Loucy (cell line): Measurements from ENCODE around the gene AGBL4.

Experiments used
- H2AFZ ChIP-seq: fragments of 200-600 bp; sonication (generic); 2 replicates; pipeline ENCODE4 v1.6.0; 2016; ENCODE audit warnings: antibody characterized with exemption, mild to moderate bottlenecking, low read length, moderate library complexity
- H3F3A ChIP-seq: fragments of 200-600 bp; 2 replicates; pipeline ENCODE4 v1.6.0; 2016; ENCODE audit warnings: antibody characterized with exemption, low read depth, mild to moderate bottlenecking
- H3K27me3 ChIP-seq: fragments of 200-600 bp; sonication (generic); 2 replicates; pipeline ENCODE4 v1.6.1; 2014; ENCODE audit warnings: low read length, mild to moderate bottlenecking; ENCODE audit not compliant: insufficient read depth, poor library complexity, severe bottlenecking
- H3K36me3 ChIP-seq: fragments of 200-600 bp; sonication (generic); 2 replicates; pipeline ENCODE4 v1.6.1; 2016; ENCODE audit warnings: low read length; ENCODE audit not compliant: insufficient read depth
- H3K4me1 ChIP-seq: fragments of 200-600 bp; sonication (generic); 2 replicates; pipeline ENCODE4 v1.5.1; 2014; ENCODE audit warnings: low read length, mild to moderate bottlenecking; ENCODE audit not compliant: insufficient read depth, poor library complexity, severe bottlenecking
- H3K4me2 ChIP-seq: fragments of 200-600 bp; sonication (generic); 2 replicates; pipeline ENCODE4 v1.6.0; 2014; ENCODE audit warnings: antibody characterized with exemption, low read length, low read depth, mild to moderate bottlenecking; ENCODE audit not compliant: poor library complexity, severe bottlenecking
- H3K4me3 ChIP-seq: fragments of 200-600 bp; sonication (generic); 2 replicates; pipeline ENCODE4 v1.5.1; 2014; ENCODE audit warnings: low read length, mild to moderate bottlenecking, mixed read lengths; ENCODE audit not compliant: poor library complexity, severe bottlenecking
- H3K79me2 ChIP-seq: fragments of 200-600 bp; sonication (generic); 2 replicates; pipeline ENCODE4 v1.6.1; 2014; ENCODE audit warnings: low read length; ENCODE audit not compliant: insufficient read depth
- H3K9ac ChIP-seq: fragments of 200-600 bp; sonication (generic); 2 replicates; pipeline ENCODE4 v1.6.0; 2014; ENCODE audit warnings: mild to moderate bottlenecking, low read depth, low read length, moderate library complexity; ENCODE audit not compliant: poor library complexity, severe bottlenecking
- H3K9me2 ChIP-seq: fragments of 200-600 bp; sonication (generic); replicated peaks from 2 replicates; pipeline ENCODE4 v1.6.1; 2016; ENCODE audit warnings: low read depth, low read length, mixed read lengths
- H3K9me3 ChIP-seq: fragments of 200-600 bp; sonication (generic); 2 replicates; pipeline ENCODE4 v1.6.1; 2014; ENCODE audit warnings: mild to moderate bottlenecking, antibody characterized with exemption, low read length, low read depth; ENCODE audit not compliant: insufficient read depth
- H4K20me1 ChIP-seq: fragments of 200-600 bp; sonication (generic); 2 replicates; pipeline ENCODE4 v1.6.0; 2014; ENCODE audit warnings: antibody characterized with exemption, low read length, mild to moderate bottlenecking; ENCODE audit not compliant: insufficient read depth, poor library complexity, severe bottlenecking
- CTCF ChIP-seq: fragments of 200-600 bp; sonication (generic); conservative IDR thresholded peaks from 2 replicates; pipeline ENCODE4 v1.5.1; 2014; ENCODE audit warnings: mild to moderate bottlenecking, antibody characterized with exemption, low read length
- EZH2phosphoT487 ChIP-seq: fragments of 200-600 bp; IDR thresholded peaks from 2 replicates; pipeline ENCODE4 v1.6.1; 2018; ENCODE audit warnings: antibody characterized with exemption, mild to moderate bottlenecking, moderate library complexity, borderline replicate concordance

AGBL4 gene

GRCh38 chr1:49036700-49037099 lies 987.1 kb downstream of the AGBL4 start:
- Histone ChIP-seq H3K4me2 (no peak overlapping the region), H3K4me1 (no peaks in the 10 kb centered on the region), H3K9me3 (no peaks in the 10 kb centered on the region), H3F3A (no peaks in the 10 kb centered on the region), H3K9me2 (no peaks in the 10 kb centered on the region; the same call in 1 of the 2 replicates), H3K4me3 (no peak overlapping the region), H2AFZ (no peak overlapping the region), H3K36me3 (no peaks in the 10 kb centered on the region), H4K20me1 (no peaks in the 10 kb centered on the region), H3K79me2 (no peaks in the 10 kb centered on the region), H3K9ac (no peak overlapping the region), H3K27me3 (no peaks in the 10 kb centered on the region)
- TF ChIP-seq CTCF (no peak), EZH2phosphoT487 (no peak)

- H4K20me1 ChIP-seq, result no peaks in the 10 kb centered on the region
- H3K36me3 ChIP-seq, result no peaks in the 10 kb centered on the region
- no peak for TF ChIP-seq CTCF
- TF ChIP-seq EZH2phosphoT487, result no peak
- no peaks in the 10 kb centered on the region for H3K9me3 ChIP-seq
- no peaks in the 10 kb centered on the region for H3K79me2 ChIP-seq
- no peak overlapping the region for H3K4me2 ChIP-seq
- H3K4me1 ChIP-seq, result no peaks in the 10 kb centered on the region
- no peak overlapping the region for H3K9ac ChIP-seq
- H3K9me2 ChIP-seq, result no peaks in the 10 kb centered on the region
- H3K4me3 ChIP-seq, result no peak overlapping the region
- no peaks in the 10 kb centered on the region for H3K27me3 ChIP-seq
- no peaks in the 10 kb centered on the region for H3F3A ChIP-seq
- H2AFZ ChIP-seq, result no peak overlapping the region
These were observed 995.4 kb downstream of the AGBL4 start for GRCh38 chr1:49028396-49028795.

GRCh38 chr1:49026230-49026811 lies 997.4 kb downstream of the AGBL4 start:
- no peaks in the 10 kb centered on the region for H3K27me3 ChIP-seq
- no peak for TF ChIP-seq EZH2phosphoT487
- TF ChIP-seq CTCF, result no peak
- H3K9me3 ChIP-seq, result no peaks in the 10 kb centered on the region
- no peaks in the 10 kb centered on the region for H3K36me3 ChIP-seq
- H3F3A ChIP-seq, result no peaks in the 10 kb centered on the region
- H3K9ac ChIP-seq, result no peak overlapping the region
- no peak overlapping the region for H3K4me2 ChIP-seq
- H2AFZ ChIP-seq, result no peak overlapping the region
- no peaks in the 10 kb centered on the region for H4K20me1 ChIP-seq
- H3K9me2 ChIP-seq, result no peaks in the 10 kb centered on the region
- no peaks in the 10 kb centered on the region for H3K4me1 ChIP-seq
- H3K79me2 ChIP-seq, result no peaks in the 10 kb centered on the region
- H3K4me3 ChIP-seq, result no peak overlapping the region
